Choroid plexus epithelial cell (primary cell): ENCODE data around the gene TIMM17A.

Experiments used
- DNase-seq: peaks from one replicate; pipeline ENCODE4 v3.0.0-alpha.2; 2010; ENCODE audit warnings: low read depth
- H3K4me3 ChIP-seq: 2 replicates; pipeline ENCODE4 v1.5.1; 2011; ENCODE audit warnings: low read depth, mild to moderate bottlenecking, control low read depth, low read length, moderate library complexity
- TF ChIP-seq, protein P1 (sequence below): conservative IDR thresholded peaks from 2 replicates; pipeline ENCODE4 v1.5.1; 2011; ENCODE audit warnings: low read depth, mild to moderate bottlenecking, control low read depth, inconsistent platforms, low read length, moderate library complexity

TIMM17A gene

GRCh38 chr1:202010180-202011015 is 55.1 kb downstream of the TIMM17A start, which contains the start of gene ELF3:
Gene ELF3, plus strand, starts transcription at chr1:202010587. Its CDS starts 550 bp downstream, at chr1:202011137.
- H3K4me3 ChIP-seq = no peak within 1 kb of the TSS
- no peak for DNase-seq
- TF ChIP-seq, protein P1, sequence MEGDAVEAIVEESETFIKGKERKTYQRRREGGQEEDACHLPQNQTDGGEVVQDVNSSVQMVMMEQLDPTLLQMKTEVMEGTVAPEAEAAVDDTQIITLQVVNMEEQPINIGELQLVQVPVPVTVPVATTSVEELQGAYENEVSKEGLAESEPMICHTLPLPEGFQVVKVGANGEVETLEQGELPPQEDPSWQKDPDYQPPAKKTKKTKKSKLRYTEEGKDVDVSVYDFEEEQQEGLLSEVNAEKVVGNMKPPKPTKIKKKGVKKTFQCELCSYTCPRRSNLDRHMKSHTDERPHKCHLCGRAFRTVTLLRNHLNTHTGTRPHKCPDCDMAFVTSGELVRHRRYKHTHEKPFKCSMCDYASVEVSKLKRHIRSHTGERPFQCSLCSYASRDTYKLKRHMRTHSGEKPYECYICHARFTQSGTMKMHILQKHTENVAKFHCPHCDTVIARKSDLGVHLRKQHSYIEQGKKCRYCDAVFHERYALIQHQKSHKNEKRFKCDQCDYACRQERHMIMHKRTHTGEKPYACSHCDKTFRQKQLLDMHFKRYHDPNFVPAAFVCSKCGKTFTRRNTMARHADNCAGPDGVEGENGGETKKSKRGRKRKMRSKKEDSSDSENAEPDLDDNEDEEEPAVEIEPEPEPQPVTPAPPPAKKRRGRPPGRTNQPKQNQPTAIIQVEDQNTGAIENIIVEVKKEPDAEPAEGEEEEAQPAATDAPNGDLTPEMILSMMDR = no peak

DNA sequence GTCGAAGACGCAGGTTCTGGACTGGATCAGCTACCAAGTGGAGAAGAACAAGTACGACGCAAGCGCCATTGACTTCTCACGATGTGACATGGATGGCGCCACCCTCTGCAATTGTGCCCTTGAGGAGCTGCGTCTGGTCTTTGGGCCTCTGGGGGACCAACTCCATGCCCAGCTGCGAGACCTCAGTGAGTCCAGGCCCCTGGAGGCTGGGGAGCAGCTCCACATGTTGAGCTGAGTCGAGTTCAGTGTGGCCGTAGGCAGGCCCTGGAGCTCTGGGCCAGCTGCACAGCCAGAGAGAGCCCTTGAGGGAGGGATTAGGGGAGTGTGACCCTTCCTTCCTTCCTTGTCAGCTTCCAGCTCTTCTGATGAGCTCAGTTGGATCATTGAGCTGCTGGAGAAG is 56.7 kb downstream of the TIMM17A start:
- no peak for DNase-seq
- no peak overlapping the region for H3K4me3 ChIP-seq

DNA sequence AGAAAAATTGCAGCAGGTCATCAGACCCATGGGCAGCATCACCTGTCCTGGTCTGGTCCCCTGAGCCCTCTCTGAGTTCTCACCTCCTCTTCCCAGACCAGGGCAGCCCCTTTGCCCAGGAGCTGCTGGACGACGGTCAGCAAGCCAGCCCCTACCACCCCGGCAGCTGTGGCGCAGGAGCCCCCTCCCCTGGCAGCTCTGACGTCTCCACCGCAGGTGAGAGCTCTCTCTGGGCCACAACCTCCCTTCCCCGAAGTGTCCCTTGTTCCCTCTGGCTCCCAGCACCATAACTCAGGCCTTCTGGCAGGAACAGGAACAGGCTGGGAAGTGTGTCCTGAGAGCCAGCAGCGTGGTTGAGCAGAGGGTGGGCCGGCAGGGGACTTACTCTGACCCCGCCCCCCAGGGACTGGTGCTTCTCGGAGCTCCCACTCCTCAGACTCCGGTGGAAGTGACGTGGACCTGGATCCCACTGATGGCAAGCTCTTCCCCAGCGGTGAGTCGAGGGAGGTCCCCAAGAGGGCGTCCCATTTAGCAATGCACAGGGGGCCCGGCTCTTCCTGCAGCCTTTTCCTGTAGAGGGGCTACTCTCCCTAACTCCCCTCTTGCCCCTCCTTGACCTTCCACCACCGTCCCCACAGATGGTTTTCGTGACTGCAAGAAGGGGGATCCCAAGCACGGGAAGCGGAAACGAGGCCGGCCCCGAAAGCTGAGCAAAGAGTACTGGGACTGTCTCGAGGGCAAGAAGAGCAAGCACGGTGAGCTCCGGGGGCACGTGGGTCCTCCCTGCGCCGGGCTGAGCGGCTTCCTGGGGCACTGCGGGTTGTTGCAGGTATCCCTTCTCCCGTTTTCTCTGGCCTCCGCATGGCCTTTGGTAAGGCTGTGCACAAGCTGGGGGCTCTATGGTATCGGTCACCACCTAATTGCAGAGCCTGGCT is 57.5 kb downstream of the TIMM17A start:
- TF ChIP-seq, protein P1 = no peak
- DNase-seq = no peak
- no peak overlapping the region for H3K4me3 ChIP-seq

More for the DNA sequence above, 56.7 kb downstream of the TIMM17A start:
- TF ChIP-seq, protein P1 = no peak

GRCh38 chr1:202013603-202014002 is 58.3 kb downstream of the TIMM17A start:
- no peak for DNase-seq
- H3K4me3 ChIP-seq = no peak overlapping the region
- TF ChIP-seq, protein P1 = no peak

DNA sequence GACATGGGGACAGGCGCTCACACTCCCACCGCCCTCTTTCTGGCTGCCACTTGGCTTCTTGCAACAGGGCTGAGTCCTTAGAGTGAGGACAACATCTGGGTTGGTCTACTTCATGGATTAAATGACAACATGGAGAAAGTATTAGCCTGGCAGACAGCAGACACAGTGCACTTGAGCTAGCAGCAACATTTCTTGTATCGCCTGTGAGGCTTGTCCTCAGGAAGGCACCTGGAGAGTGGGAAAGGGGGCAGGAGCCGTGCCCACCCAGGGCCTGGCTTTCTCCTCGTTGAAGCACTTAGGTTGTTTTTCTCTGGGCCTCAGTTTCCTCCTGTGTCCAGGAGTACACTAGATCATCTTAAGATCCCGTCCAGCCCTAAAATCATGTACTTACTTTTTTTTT is 58.8 kb downstream of the TIMM17A start:
- no peak overlapping the region for H3K4me3 ChIP-seq
- TF ChIP-seq, protein P1 = no peak
- no peak for DNase-seq

- no peak for DNase-seq
- TF ChIP-seq, protein P1 = no peak
- H3K4me3 ChIP-seq = no peak overlapping the region
These were observed 59.8 kb downstream of the TIMM17A start for GRCh38 chr1:202014915-202015661.
